Adrenal gland (tissue), 12 donors: ENCODE results near the gene OPCML. TPM values are rescaled to one million over a fixed set of nuclear protein-coding genes. Genes with fewer than 3 reads are reported as not detected.

ENCODE experiments used
- DNase-seq, 7 donors: peaks; one replicate each; pipeline ENCODE4 v3.0.0-alpha.2; 2019 to 2020
- H3K27ac ChIP-seq, 5 donors: fragments of 200-600 bp; sonication (generic) in 4 of 5; 1 replicate in 3 of 5; 2 replicates in 2 of 5; pipeline versions ENCODE4 v1.5.1 to v1.8.0; 2016 to 2020; ENCODE audit warnings: mild to moderate bottlenecking in 1 of 5
- H3K27me3 ChIP-seq: fragments of 200-600 bp; 2 replicates; pipeline ENCODE4 v1.8.0; 2021
- H3K36me3 ChIP-seq, 2 donors: fragments of 200-600 bp; replicated peaks in 1 of 2; 1 replicate in 1 of 2; 2 replicates in 1 of 2; pipeline versions ENCODE4 v1.5.1 to v1.8.0; 2018 to 2022
- H3K4me1 ChIP-seq, 2 donors: fragments of 200-600 bp; replicated peaks in 1 of 2; 1 replicate in 1 of 2; 2 replicates in 1 of 2; pipeline versions ENCODE4 v1.5.1 to v1.8.0; 2018 to 2021
- H3K4me3 ChIP-seq, 4 donors: fragments of 200-600 bp; sonication (generic) in 3 of 4; one replicate each; pipeline ENCODE4 v1.5.1; 2016 to 2018
- H3K9me3 ChIP-seq, 3 donors: fragments of 200-600 bp; sonication (generic) in 1 of 3; replicated peaks in 1 of 3; 1 replicate in 2 of 3; 2 replicates in 1 of 3; pipeline versions ENCODE4 v1.5.1 to v1.8.0; 2016 to 2021
- POLR2A ChIP-seq, 2 donors: fragments of 450-650 bp; IDR thresholded peaks; one replicate each; pipeline ENCODE4 v1.6.1; 2017; ENCODE audit warnings: antibody characterized with exemption in 2 of 2, mild to moderate bottlenecking in 2 of 2, moderate library complexity in 1 of 2
- WGBS, 4 donors: extraction: QIAGEN DNeasy Blood & Tissue Kit in 2 of 4; methylation state at CpG; one replicate each; pipeline versions ENCODE4 v1.1.5 to v1.1.7; 2013 to 2017; 5-methylcytosine and 5-hydroxymethylcytosine counted together
- intact Hi-C, 2 donors: fragments of 100-400 bp; cut with DNase I; formaldehyde crosslinking; loops; one replicate each; pipeline versions ENCODE4 v1.14.1 to v1.15.0; 2022 to 2023
- polyA plus RNA-seq, 3 donors: library from polyadenylated mRNA; stranded (reverse); fragments of 200-250 nt in 2 of 3; fragments of 350-450 nt in 1 of 3; fragmentation: Illumina TruSeq in 1 of 3; extraction: RNeasy Lipid Tissue Mini Kit (QIAGEN cat#74804) in 1 of 3; gene quantifications; one replicate each; pipeline ENCODE4 v1.2.3, GENCODE V29; 2013 to 2014
- total RNA-seq, 9 donors: library from RNA; depleted of rRNA in 4 of 9; stranded (reverse); fragments of >200 nt in 4 of 9; fragments of 120-200 nt in 1 of 9; fragmentation: NEBNext Ultra II Directional in 1 of 9; extraction: Animal tissue kit (Norgen Biotek cat#: 25700) in 1 of 9; gene quantifications; one replicate each; pipeline versions ENCODE4 v1.1.0 to v1.2.4, GENCODE V29; 2013 to 2023
- TF ChIP-seq, protein P1 (sequence below), 6 experiments: fragments of 450-650 bp in 4 of 6; fragments of 200-600 bp in 2 of 6; sonication (generic) in 1 of 6; IDR thresholded peaks; 1 replicate in 5 of 6; 2 replicates in 1 of 6; pipeline versions ENCODE4 v1.5.1 to v1.8.0; 2016 to 2021; ENCODE audit warnings: antibody characterized with exemption in 6 of 6, mild to moderate bottlenecking in 2 of 6, moderate library complexity in 1 of 6
- donor health status: healthy with polysubstance abuse.
- donor health status: Bipolar disorder and iron deficiency.
- donor health status: DM: yes; HTN: yes; CAD: no.
- donor health status: DM: no; HTN: no; CAD: no.
- donor health status: DM: no; HTN: no; CAD: no.
- donor health status: DM: yes; HTN: yes; CAD: no.

The OPCML gene
- total and polyA plus RNA-seq, 12 donors = 0.10 to 5.5 (median 0.72) TPM; not detected in 5

DNA sequence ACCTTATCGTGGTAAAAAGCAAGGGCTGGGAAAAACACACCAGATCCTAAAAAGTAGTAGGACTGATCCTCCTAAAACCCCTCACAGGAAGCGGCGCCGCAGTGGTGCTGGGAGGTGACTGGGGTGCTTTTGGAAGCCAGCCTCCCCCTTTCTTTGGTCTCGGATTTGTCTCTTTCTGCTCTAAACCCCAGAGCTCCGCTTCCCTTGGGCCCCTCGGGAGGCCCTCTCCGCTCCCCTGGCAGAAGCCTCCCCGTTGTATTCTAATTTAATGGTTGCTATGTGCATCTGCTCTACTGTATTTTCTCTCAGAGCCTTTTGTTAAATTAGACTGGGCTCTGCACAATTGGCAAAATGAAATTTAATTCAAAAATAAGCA lies 587.7 kb downstream of the OPCML start:
- 53 to 67% (median 56%) methylated on average over 9 of the region's 9 CpGs for WGBS, 4 donors
- H3K9me3 ChIP-seq = no peaks in the 10 kb centered on the region
- no peak overlapping the region for H3K27ac ChIP-seq
- DNase-seq = no peak
- H3K36me3 ChIP-seq = no peaks in the 10 kb centered on the region
- no peak for TF ChIP-seq POLR2A (IDR thresholded peaks at IDR 0.05)
- TF ChIP-seq, protein P1, sequence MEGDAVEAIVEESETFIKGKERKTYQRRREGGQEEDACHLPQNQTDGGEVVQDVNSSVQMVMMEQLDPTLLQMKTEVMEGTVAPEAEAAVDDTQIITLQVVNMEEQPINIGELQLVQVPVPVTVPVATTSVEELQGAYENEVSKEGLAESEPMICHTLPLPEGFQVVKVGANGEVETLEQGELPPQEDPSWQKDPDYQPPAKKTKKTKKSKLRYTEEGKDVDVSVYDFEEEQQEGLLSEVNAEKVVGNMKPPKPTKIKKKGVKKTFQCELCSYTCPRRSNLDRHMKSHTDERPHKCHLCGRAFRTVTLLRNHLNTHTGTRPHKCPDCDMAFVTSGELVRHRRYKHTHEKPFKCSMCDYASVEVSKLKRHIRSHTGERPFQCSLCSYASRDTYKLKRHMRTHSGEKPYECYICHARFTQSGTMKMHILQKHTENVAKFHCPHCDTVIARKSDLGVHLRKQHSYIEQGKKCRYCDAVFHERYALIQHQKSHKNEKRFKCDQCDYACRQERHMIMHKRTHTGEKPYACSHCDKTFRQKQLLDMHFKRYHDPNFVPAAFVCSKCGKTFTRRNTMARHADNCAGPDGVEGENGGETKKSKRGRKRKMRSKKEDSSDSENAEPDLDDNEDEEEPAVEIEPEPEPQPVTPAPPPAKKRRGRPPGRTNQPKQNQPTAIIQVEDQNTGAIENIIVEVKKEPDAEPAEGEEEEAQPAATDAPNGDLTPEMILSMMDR (IDR thresholded peaks at IDR 0.05) = no peak
- intact Hi-C loops = no loop called here
- peaks cover 5% of the 10 kb centered on the region for H3K27me3 ChIP-seq
- H3K4me1 ChIP-seq = no peaks in the 10 kb centered on the region
- H3K4me3 ChIP-seq = no peak overlapping the region

DNA sequence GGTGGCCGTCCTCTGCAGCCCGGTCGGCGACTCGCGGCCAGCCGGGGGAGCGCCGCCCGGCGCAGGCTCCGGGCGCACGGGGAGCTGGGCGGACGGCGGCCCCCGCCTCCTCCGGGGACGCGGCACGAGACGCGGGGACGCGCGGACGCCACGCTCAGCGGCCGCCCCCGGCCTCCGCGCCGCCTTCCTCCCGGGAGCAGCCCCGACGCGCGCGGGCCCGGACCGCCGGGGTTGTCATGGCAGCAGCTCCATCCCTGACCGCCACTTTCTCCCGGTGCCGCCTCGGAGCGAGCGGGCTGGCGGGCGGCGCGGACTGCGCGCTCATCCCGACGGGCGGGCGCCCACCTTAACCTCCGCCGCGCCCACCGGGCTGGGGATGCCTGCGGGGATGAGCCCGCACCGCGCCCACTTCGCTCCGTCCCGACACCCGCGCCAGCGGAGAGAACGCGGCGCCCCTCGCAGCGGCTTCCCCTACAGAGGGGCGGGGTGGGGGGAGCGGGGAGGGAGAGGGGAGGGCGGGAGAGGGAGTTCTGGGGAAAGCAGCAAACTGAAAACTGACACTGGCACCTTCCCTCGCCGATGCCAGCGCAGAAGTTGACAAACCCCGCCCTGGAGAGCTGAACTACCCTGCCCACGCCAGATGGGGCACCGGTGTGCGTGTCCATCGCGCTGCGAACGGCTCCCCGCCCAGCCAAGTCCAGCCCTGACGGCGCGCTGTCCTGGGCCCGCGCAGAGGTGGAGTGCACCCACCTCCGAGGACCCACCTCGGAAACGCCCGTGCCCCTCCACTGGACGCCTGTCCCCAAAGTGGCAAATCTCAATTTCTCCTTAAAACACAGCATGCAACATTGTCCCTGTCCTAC lies 588.4 kb downstream of the OPCML start:
- no peaks in the 10 kb centered on the region for H3K4me1 ChIP-seq
- WGBS, 4 donors = 1 to 3% (median 2%) methylated on average over 18 to 104 of the region's 104 CpGs
- DNase-seq = no peak
- no peaks in the 10 kb centered on the region for H3K36me3 ChIP-seq
- no peak overlapping the region for H3K27ac ChIP-seq
- H3K27me3 ChIP-seq = peaks cover 5% of the 10 kb centered on the region
- H3K9me3 ChIP-seq = no peaks in the 10 kb centered on the region
- H3K4me3 ChIP-seq = peak overlapping the region in 1 of 4 donors; percentile 36
- TF ChIP-seq POLR2A (IDR thresholded peaks at IDR 0.05) = no peak
- TF ChIP-seq, protein P1 (IDR thresholded peaks at IDR 0.05) = no peak
- intact Hi-C loops = no loop called here

DNA sequence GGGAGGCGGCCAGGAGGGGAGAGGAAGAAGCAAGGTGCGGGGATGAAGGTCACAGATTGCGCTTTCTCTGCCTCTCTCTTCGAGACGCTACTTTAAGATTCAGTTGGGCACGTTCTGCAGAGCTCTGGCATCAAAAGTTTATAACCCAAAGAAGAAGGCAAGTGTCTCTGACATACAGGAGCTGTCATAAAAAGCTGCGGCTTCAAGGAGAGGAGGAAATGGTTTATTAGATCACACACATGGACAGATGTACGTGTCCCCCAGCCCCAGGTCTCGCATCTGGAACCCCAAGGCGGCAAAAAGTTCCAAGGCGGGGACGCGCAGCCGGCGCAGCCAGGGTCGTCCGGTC lies 589.0 kb downstream of the OPCML start:
- H3K4me3 ChIP-seq = peak overlapping the region in 1 of 4 donors; percentile 36

DNA sequence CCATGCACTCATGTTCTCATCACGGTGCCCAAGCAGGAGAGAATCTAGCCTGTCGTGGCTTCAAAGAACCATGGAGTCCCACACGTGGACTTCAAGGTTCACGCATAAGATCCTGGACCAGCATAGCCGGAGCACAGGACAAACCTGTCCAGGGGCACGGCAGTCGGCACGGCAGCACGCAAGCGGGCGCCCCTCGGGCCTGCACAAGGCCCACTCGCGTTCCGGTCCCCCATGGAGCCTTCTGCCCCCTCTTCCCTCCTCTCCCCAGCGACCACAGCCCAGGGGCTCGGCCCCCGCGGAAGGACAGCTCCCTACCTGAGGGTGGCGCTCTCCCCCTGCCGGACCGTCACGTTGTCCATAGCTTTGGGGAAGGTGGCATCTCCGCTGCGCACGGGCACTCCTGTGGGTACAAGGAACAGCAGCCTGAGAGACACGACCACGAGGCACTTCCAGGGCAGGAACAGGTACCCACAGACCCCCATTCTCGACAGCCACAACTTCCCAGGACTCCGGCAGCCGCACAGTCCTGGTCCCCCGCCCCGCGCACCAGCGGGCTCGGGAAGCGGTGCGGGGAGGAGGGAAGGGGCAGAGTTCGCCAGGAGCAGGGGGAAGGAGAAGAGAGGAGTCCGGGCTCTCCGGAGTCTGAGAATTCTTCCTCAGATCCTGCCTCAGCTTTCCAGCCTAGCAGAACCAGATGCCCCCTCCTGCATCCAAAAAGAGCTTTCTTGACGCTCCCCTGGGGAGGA lies 589.5 kb downstream of the OPCML start:
- Histone ChIP-seq H3K36me3 (no peaks in the 10 kb centered on the region), H3K9me3 (no peaks in the 10 kb centered on the region), H3K27me3 (peaks cover 5% of the 10 kb centered on the region), H3K27ac (no peak overlapping the region), H3K4me1 (no peaks in the 10 kb centered on the region), H3K4me3 (no peak overlapping the region)
- intact Hi-C loops = no loop called here
- TF ChIP-seq POLR2A (IDR thresholded peaks at IDR 0.05) = no peak
- TF ChIP-seq, protein P1 (IDR thresholded peaks at IDR 0.05) = no peak
- DNase-seq = no peak
- 24 to 51% (median 34%) methylated on average over 27 to 38 of the region's 42 CpGs for WGBS, 4 donors

More for the DNA sequence above, 589.0 kb downstream of the OPCML start:
- no peak overlapping the region for H3K27ac ChIP-seq
- no peaks in the 10 kb centered on the region for H3K4me1 ChIP-seq
- peaks cover 5% of the 10 kb centered on the region for H3K27me3 ChIP-seq
- intact Hi-C loops = no loop called here
- whole genome bisulfite sequencing, 4 donors = 1 to 6% (median 2%) methylated on average over 14 to 17 of the region's 17 CpGs
- no peaks in the 10 kb centered on the region for H3K36me3 ChIP-seq
- DNase-seq = no peak
- no peaks in the 10 kb centered on the region for H3K9me3 ChIP-seq
- no peak for TF ChIP-seq POLR2A (IDR thresholded peaks at IDR 0.05)
- TF ChIP-seq, protein P1 (IDR thresholded peaks at IDR 0.05) = no peak
